ENCODE measurements around the gene GDPD3. TPM values are rescaled to one million over a fixed set of nuclear protein-coding genes. Genes with fewer than 3 reads are reported as not detected.

Gene GDPD3
- total RNA-seq, 1 experiment from 2014 or later: 3.8 TPM

DNA sequence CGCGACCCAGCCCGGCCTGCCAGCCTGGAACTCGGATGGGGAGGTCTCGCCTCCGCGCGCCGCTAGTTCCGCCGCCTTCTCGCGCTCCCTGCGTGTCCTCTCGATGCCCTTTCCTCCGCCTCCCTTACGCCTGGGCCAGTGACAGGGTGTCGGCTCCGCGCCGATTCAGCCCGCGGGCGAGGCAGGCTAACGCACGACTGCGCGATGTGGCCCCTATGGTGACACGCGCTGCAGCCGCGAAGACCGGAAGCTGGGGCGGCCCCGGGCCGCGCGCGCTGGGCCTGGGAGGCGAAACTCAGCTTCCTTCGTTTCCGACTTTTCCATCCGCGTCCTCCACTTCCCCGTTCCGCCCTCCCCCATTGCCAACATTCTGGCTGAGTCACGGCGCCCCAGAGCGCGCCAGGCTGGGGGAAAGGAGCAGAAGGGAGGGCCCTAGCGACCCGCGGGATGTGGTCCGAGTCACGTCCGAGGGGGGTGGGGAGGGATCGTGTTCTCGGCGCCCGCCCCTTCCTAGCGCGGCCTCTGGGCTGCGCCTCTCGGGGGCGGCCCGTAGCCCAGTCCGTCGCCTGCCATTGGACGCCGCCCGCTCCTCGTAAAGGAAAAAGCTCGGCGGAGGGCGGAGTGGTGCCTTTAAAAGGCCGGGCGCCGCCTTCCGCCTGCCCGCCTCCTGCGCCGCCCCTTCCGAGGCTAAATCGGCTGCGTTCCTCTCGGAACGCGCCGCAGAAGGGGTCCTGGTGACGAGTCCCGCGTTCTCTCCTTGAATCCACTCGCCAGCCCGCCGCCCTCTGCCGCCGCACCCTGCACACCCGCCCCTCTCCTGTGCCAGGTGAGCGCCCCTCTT lies 48.0 kb downstream of the GDPD3 start, which contains the start of gene ALDOA:
Gene ALDOA, plus strand, starts transcription at position 659 of the 841 bp plus-strand sequence. CDS start 1,138 bp downstream, outside the sequence.
- Histone ChIP-seq H3T11ph (ENCODE audit: low read length) (no peak within 1 kb of the TSS), H2BK12ac (ENCODE audit: insufficient read length, low read depth, low read length) (no peak within 1 kb of the TSS), H3K79me1 (ENCODE audit: insufficient read depth, low read depth, low read length, poor library complexity, severe bottlenecking) (peaks cover 7% of the 10 kb centered on the region), H2AFZ (ENCODE audit: low read length) (no peak within 1 kb of the TSS), H3K14ac (ENCODE audit: insufficient read depth, low read length) (peak within 1 kb of the TSS; percentile 88), H4K8ac (replicated peaks; ENCODE audit: insufficient read length, low read depth, low read length) (no peak within 1 kb of the TSS), H2BK20ac (ENCODE audit: low read depth, low read length, poor library complexity, severe bottlenecking) (no peak within 1 kb of the TSS), H4K5ac (ENCODE audit: insufficient read length, low read depth, low read length) (no peak within 1 kb of the TSS), H3K4ac (ENCODE audit: low read depth, low read length) (no peak within 1 kb of the TSS), H3K27ac (ENCODE audit: insufficient read length, low read depth, low read length) (peak within 1 kb of the TSS; percentile 57), H4K20me1 (ENCODE audit: control insufficient read depth, insufficient read depth, insufficient read length) (no peaks in the 10 kb centered on the region), H2BK15ac (ENCODE audit: low read depth, low read length) (no peak within 1 kb of the TSS), H3K27me3 (ENCODE audit: insufficient read depth, low read length) (no peaks in the 10 kb centered on the region), H3K23me2 (ENCODE audit: insufficient read length, low read depth, low read length, poor library complexity, severe bottlenecking) (peaks cover 17% of the 10 kb centered on the region), H3K79me2 (ENCODE audit: insufficient read depth, low read length) (peaks cover 12% of the 10 kb centered on the region; the same call in 1 of the 2 replicates), H3K9ac (ENCODE audit: extremely low read depth, insufficient read length, low read length) (peak within 1 kb of the TSS; percentile 81), H3K18ac (ENCODE audit: insufficient read length, low read depth, low read length) (peak within 1 kb of the TSS; percentile 80), H2BK5ac (ENCODE audit: insufficient read length, low read length) (no peak within 1 kb of the TSS), H3K23ac (ENCODE audit: insufficient read length, low read depth, low read length) (no peak within 1 kb of the TSS), H4K91ac (ENCODE audit: insufficient read length, low read depth, low read length) (no peak within 1 kb of the TSS), H2BK120ac (ENCODE audit: low read depth, low read length, poor library complexity, severe bottlenecking) (no peak within 1 kb of the TSS), H2AK5ac (ENCODE audit: insufficient read length, low read length) (no peak within 1 kb of the TSS), H3K9me3 (ENCODE audit: control insufficient read depth, low read depth, low read length) (no peaks in the 10 kb centered on the region), H3K4me1 (ENCODE audit: insufficient read depth, low read length) (no peaks in the 10 kb centered on the region; the same call in 1 of the 2 replicates), H3K56ac (ENCODE audit: insufficient read length, low read depth, low read length) (no peak within 1 kb of the TSS), H3K4me2 (ENCODE audit: insufficient read depth, insufficient read length, low read length) (peak within 1 kb of the TSS; percentile 89)
- Mint-ChIP-seq H3K9me3 (no peaks in the 10 kb centered on the region; a peak in 1 of 5 replicates), H3K27ac (peak within 1 kb of the TSS; percentile 98 to 99 (median 99)), H3K27me3 (ENCODE audit: low read depth) (no peaks in the 10 kb centered on the region; the same call in 1 of the 2 replicates), H3K36me3 (ENCODE audit: insufficient read depth in 1 of 3, low read depth in 3 of 3) (peaks cover 35 to 45% (median 37%) of the 10 kb centered on the region in 3 experiments), H3K4me1 (peaks cover 25 to 39% of the 10 kb centered on the region in 2 experiments), H3K4me3 (peak within 1 kb of the TSS; percentile 88 to 94)
- WGBS (ENCODE audit: extremely low coverage, insufficient read length, low lambda C conversion rate): no CpG with 5 or more reads among the region's 99 CpGs
- peak; percentile 95 for DNase-seq
- no peak for TF ChIP-seq CTCF (conservative IDR thresholded peaks at IDR 0.05)

All from H9 (cell line).